Measurements from ENCODE around the gene ACSF2.

GRCh38 chr17:50474523-50474922 is 48.5 kb downstream of the ACSF2 start:
- TF ChIP-seq, protein P1, sequence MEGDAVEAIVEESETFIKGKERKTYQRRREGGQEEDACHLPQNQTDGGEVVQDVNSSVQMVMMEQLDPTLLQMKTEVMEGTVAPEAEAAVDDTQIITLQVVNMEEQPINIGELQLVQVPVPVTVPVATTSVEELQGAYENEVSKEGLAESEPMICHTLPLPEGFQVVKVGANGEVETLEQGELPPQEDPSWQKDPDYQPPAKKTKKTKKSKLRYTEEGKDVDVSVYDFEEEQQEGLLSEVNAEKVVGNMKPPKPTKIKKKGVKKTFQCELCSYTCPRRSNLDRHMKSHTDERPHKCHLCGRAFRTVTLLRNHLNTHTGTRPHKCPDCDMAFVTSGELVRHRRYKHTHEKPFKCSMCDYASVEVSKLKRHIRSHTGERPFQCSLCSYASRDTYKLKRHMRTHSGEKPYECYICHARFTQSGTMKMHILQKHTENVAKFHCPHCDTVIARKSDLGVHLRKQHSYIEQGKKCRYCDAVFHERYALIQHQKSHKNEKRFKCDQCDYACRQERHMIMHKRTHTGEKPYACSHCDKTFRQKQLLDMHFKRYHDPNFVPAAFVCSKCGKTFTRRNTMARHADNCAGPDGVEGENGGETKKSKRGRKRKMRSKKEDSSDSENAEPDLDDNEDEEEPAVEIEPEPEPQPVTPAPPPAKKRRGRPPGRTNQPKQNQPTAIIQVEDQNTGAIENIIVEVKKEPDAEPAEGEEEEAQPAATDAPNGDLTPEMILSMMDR (IDR thresholded peaks at IDR 0.05), result no peak
- TF ChIP-seq POLR2A (IDR thresholded peaks at IDR 0.05), result no peak
